ENCODE measurements around the gene MYT1.

GRCh38 chr20:64225828-64226598 is 61.8 kb downstream of the MYT1 start:
- no peak for TF ChIP-seq POLR2A (IDR thresholded peaks at IDR 0.05)
- TF ChIP-seq CTCF (IDR thresholded peaks at IDR 0.05), result no peak
